ENCODE results near the gene ADCY9.

ADCY9 gene

GRCh38 chr16:4142268-4142667, 26.0 kb upstream of the ADCY9 start:
- Histone ChIP-seq H3K36me3 (ENCODE audit: control insufficient read depth, insufficient read depth, low read length) (no peaks in the 10 kb centered on the region), H3K9me3 (ENCODE audit: control insufficient read depth, low read length) (no peaks in the 10 kb centered on the region), H3K27me3 (ENCODE audit: control insufficient read depth, insufficient read depth, low read length, poor library complexity, severe bottlenecking) (no peaks in the 10 kb centered on the region), H3K27ac (ENCODE audit: insufficient read depth, low read depth, low read length, poor library complexity, severe bottlenecking) (no peak overlapping the region), H3K4me3 (ENCODE audit: insufficient read depth, low read depth, low read length) (no peak overlapping the region), H3K4me1 (ENCODE audit: control insufficient read depth, insufficient read depth, low read length) (no peaks in the 10 kb centered on the region)
- 94% methylated on average over 5 of the region's 5 CpGs for WGBS, 2 experiments

GRCh38 chr16:4141604-4142003, 25.4 kb upstream of the ADCY9 start:
- 96 to 97% methylated on average over 12 of the region's 12 CpGs for WGBS, 2 experiments

GRCh38 chr16:4140652-4141051, 24.4 kb upstream of the ADCY9 start:
- Histone ChIP-seq H3K9me3 (ENCODE audit: control insufficient read depth, low read length) (no peaks in the 10 kb centered on the region), H3K4me1 (ENCODE audit: control insufficient read depth, insufficient read depth, low read length) (no peaks in the 10 kb centered on the region), H3K4me3 (ENCODE audit: insufficient read depth, low read depth, low read length) (no peak overlapping the region), H3K27me3 (ENCODE audit: control insufficient read depth, insufficient read depth, low read length, poor library complexity, severe bottlenecking) (no peaks in the 10 kb centered on the region), H3K27ac (ENCODE audit: insufficient read depth, low read depth, low read length, poor library complexity, severe bottlenecking) (no peak overlapping the region), H3K36me3 (ENCODE audit: control insufficient read depth, insufficient read depth, low read length) (no peaks in the 10 kb centered on the region)
- WGBS, 2 experiments, result 94 to 97% methylated on average over 3 of the region's 3 CpGs

More at GRCh38 chr16:4141604-4142003, 25.4 kb upstream of the ADCY9 start:
- Histone ChIP-seq H3K36me3 (ENCODE audit: control insufficient read depth, insufficient read depth, low read length) (no peaks in the 10 kb centered on the region), H3K27ac (ENCODE audit: insufficient read depth, low read depth, low read length, poor library complexity, severe bottlenecking) (no peak overlapping the region), H3K9me3 (ENCODE audit: control insufficient read depth, low read length) (no peaks in the 10 kb centered on the region), H3K27me3 (ENCODE audit: control insufficient read depth, insufficient read depth, low read length, poor library complexity, severe bottlenecking) (no peaks in the 10 kb centered on the region), H3K4me1 (ENCODE audit: control insufficient read depth, insufficient read depth, low read length) (no peaks in the 10 kb centered on the region), H3K4me3 (ENCODE audit: insufficient read depth, low read depth, low read length) (no peak overlapping the region)

GRCh38 chr16:4139968-4140367, 23.7 kb upstream of the ADCY9 start:
- H3K36me3 ChIP-seq (ENCODE audit: control insufficient read depth, insufficient read depth, low read length), result no peaks in the 10 kb centered on the region
- no peaks in the 10 kb centered on the region for H3K27me3 ChIP-seq (ENCODE audit: control insufficient read depth, insufficient read depth, low read length, poor library complexity, severe bottlenecking)
- no peak overlapping the region for H3K27ac ChIP-seq (ENCODE audit: insufficient read depth, low read depth, low read length, poor library complexity, severe bottlenecking)
- H3K9me3 ChIP-seq (ENCODE audit: control insufficient read depth, low read length), result no peaks in the 10 kb centered on the region
- H3K4me3 ChIP-seq (ENCODE audit: insufficient read depth, low read depth, low read length), result no peak overlapping the region
- H3K4me1 ChIP-seq (ENCODE audit: control insufficient read depth, insufficient read depth, low read length), result no peaks in the 10 kb centered on the region

GRCh38 chr16:4138713-4139112, 22.5 kb upstream of the ADCY9 start:
- H3K4me1 ChIP-seq (ENCODE audit: control insufficient read depth, insufficient read depth, low read length), result peaks cover 6% of the 10 kb centered on the region
- no peaks in the 10 kb centered on the region for H3K36me3 ChIP-seq (ENCODE audit: control insufficient read depth, insufficient read depth, low read length)
- H3K27me3 ChIP-seq (ENCODE audit: control insufficient read depth, insufficient read depth, low read length, poor library complexity, severe bottlenecking), result no peaks in the 10 kb centered on the region
- no peaks in the 10 kb centered on the region for H3K9me3 ChIP-seq (ENCODE audit: control insufficient read depth, low read length)
- H3K27ac ChIP-seq (ENCODE audit: insufficient read depth, low read depth, low read length, poor library complexity, severe bottlenecking), result no peak overlapping the region
- WGBS, 2 experiments, result 92 to 94% methylated on average over 6 of the region's 6 CpGs
- H3K4me3 ChIP-seq (ENCODE audit: insufficient read depth, low read depth, low read length), result no peak overlapping the region

- Histone ChIP-seq H3K36me3 (ENCODE audit: control insufficient read depth, insufficient read depth, low read length) (no peaks in the 10 kb centered on the region), H3K27ac (ENCODE audit: insufficient read depth, low read depth, low read length, poor library complexity, severe bottlenecking) (no peak overlapping the region), H3K4me1 (ENCODE audit: control insufficient read depth, insufficient read depth, low read length) (peaks cover 9% of the 10 kb centered on the region), H3K4me3 (ENCODE audit: insufficient read depth, low read depth, low read length) (no peak overlapping the region), H3K9me3 (ENCODE audit: control insufficient read depth, low read length) (no peaks in the 10 kb centered on the region), H3K27me3 (ENCODE audit: control insufficient read depth, insufficient read depth, low read length, poor library complexity, severe bottlenecking) (no peaks in the 10 kb centered on the region)
- WGBS, 2 experiments, result 94 to 96% methylated on average over 3 of the region's 3 CpGs
These were observed 21.2 kb upstream of the ADCY9 start for GRCh38 chr16:4137438-4137837.

GRCh38 chr16:4136229-4136813, 20.1 kb upstream of the ADCY9 start:
- Histone ChIP-seq H3K27ac (ENCODE audit: insufficient read depth, low read depth, low read length, poor library complexity, severe bottlenecking) (no peak overlapping the region), H3K27me3 (ENCODE audit: control insufficient read depth, insufficient read depth, low read length, poor library complexity, severe bottlenecking) (no peaks in the 10 kb centered on the region), H3K9me3 (ENCODE audit: control insufficient read depth, low read length) (no peaks in the 10 kb centered on the region), H3K4me1 (ENCODE audit: control insufficient read depth, insufficient read depth, low read length) (peaks cover 9% of the 10 kb centered on the region), H3K4me3 (ENCODE audit: insufficient read depth, low read depth, low read length) (no peak overlapping the region), H3K36me3 (ENCODE audit: control insufficient read depth, insufficient read depth, low read length) (no peaks in the 10 kb centered on the region)
- WGBS, 2 experiments, result 80 to 85% methylated on average over 9 of the region's 9 CpGs

GRCh38 chr16:4135537-4135936, 19.3 kb upstream of the ADCY9 start:
- Histone ChIP-seq H3K27me3 (ENCODE audit: control insufficient read depth, insufficient read depth, low read length, poor library complexity, severe bottlenecking) (no peaks in the 10 kb centered on the region), H3K27ac (ENCODE audit: insufficient read depth, low read depth, low read length, poor library complexity, severe bottlenecking) (no peak overlapping the region), H3K4me3 (ENCODE audit: insufficient read depth, low read depth, low read length) (no peak overlapping the region), H3K4me1 (ENCODE audit: control insufficient read depth, insufficient read depth, low read length) (peaks cover 9% of the 10 kb centered on the region), H3K9me3 (ENCODE audit: control insufficient read depth, low read length) (no peaks in the 10 kb centered on the region), H3K36me3 (ENCODE audit: control insufficient read depth, insufficient read depth, low read length) (no peaks in the 10 kb centered on the region)
- 94% methylated on average over 1 of the region's 1 CpG; no CpG with 5 or more reads in 1 of the 2 experiments for WGBS, 2 experiments

- Histone ChIP-seq H3K27ac (ENCODE audit: insufficient read depth, low read depth, low read length, poor library complexity, severe bottlenecking) (no peak overlapping the region), H3K27me3 (ENCODE audit: control insufficient read depth, insufficient read depth, low read length, poor library complexity, severe bottlenecking) (no peaks in the 10 kb centered on the region), H3K36me3 (ENCODE audit: control insufficient read depth, insufficient read depth, low read length) (no peaks in the 10 kb centered on the region), H3K9me3 (ENCODE audit: control insufficient read depth, low read length) (no peaks in the 10 kb centered on the region), H3K4me1 (ENCODE audit: control insufficient read depth, insufficient read depth, low read length) (peaks cover 9% of the 10 kb centered on the region), H3K4me3 (ENCODE audit: insufficient read depth, low read depth, low read length) (no peak overlapping the region)
- WGBS, 2 experiments, result 43 to 45% methylated on average over 10 of the region's 10 CpGs
These were observed 17.7 kb upstream of the ADCY9 start for GRCh38 chr16:4133897-4134372.

GRCh38 chr16:4131621-4132020, 15.4 kb upstream of the ADCY9 start:
- Histone ChIP-seq H3K9me3 (ENCODE audit: control insufficient read depth, low read length) (no peaks in the 10 kb centered on the region), H3K4me1 (ENCODE audit: control insufficient read depth, insufficient read depth, low read length) (peaks cover 9% of the 10 kb centered on the region), H3K27ac (ENCODE audit: insufficient read depth, low read depth, low read length, poor library complexity, severe bottlenecking) (no peak overlapping the region), H3K27me3 (ENCODE audit: control insufficient read depth, insufficient read depth, low read length, poor library complexity, severe bottlenecking) (no peaks in the 10 kb centered on the region), H3K36me3 (ENCODE audit: control insufficient read depth, insufficient read depth, low read length) (no peaks in the 10 kb centered on the region), H3K4me3 (ENCODE audit: insufficient read depth, low read depth, low read length) (no peak overlapping the region)
- 71 to 76% methylated on average over 13 of the region's 13 CpGs for WGBS, 2 experiments
